ENCODE results near the gene ZNF808. TPM values are rescaled to one million over a fixed set of nuclear protein-coding genes. Genes with fewer than 3 reads are reported as not detected.
A peak's percentile ranks its signal among the peaks of the same experiment; 100 is the strongest.

ZNF808 gene
- total RNA-seq, 4 donors from 2014 or later: 16.3 to 42.6 (median 21.3) TPM

DNA sequence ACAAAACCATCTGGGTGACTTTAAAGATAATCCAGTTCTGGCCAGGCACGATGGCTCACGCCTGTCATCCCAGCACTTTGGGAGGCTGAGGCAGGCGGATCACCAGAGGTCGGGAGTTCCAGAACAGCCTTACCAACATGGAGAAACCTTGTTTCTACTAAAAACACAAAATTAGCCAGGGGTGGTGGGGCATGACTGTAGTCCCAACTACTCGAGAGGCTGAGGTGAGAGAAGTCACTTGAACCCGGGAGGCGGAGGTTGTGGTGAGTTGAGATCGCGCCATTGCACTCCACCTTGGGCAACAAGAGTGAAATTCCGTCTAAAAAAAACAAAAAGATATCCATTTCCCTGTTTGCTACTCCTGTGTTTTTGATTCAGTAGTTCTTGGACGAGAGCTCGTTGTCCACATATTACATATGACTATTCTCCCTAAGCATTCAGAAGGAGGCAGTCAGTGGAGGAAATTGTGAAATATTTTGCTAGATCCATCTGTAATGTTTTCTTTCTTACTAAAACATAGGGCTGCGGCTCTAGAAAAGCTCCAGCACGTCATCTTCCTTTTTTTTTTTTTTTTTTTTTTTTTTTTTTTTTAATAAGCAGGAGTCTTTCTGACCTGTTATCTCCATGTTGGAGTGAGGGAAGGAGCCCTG is 76.2 kb downstream of the ZNF808 start:
- DNase-seq (ENCODE audit: low spot score in 2 of 2): no peak
- Histone ChIP-seq H3K9me3 (peaks cover 0 to 29% (median 0%) of the 10 kb centered on the region in 4 donors), H3K27me3 (no peaks in the 10 kb centered on the region), H3K27ac (peak overlapping the region in 1 of 4 donors; percentile 42), H3K4me1 (peaks cover 0 to 19% (median 4%) of the 10 kb centered on the region in 4 donors), H3K4me3 (no peak overlapping the region), H3K36me3 (peaks cover 0 to 19% (median 0%) of the 10 kb centered on the region in 3 donors)
- TF ChIP-seq CTCF (IDR thresholded peaks at IDR 0.05) (no peak), EP300 (IDR thresholded peaks at IDR 0.05) (no peak), POLR2A (IDR thresholded peaks at IDR 0.05) (no peak)
- 82 to 88% methylated on average over 14 of the region's 14 CpGs for WGBS, 2 donors

Small RNA genes lying within 50 kb of the gene (small RNA-seq; reads per million reads assigned to genes)
- not detected for gene RPL39P34

Other genes starting within 250 kb of the ZNF808 start
- gene ZNF480, start 230.5 kb upstream of the ZNF808 start, total RNA-seq: 10 to 100 TPM in 1 of 4 donors, 1 to 10 TPM in 3; 3.3 to 11.8 (median 6.4) TPM
- gene ZNF610, start 191.4 kb upstream of the ZNF808 start, total RNA-seq: 1 to 10 TPM; 2.7 to 7.2 (median 3.3) TPM
- gene ZNF880, start 157.7 kb upstream of the ZNF808 start, total RNA-seq: 10 to 100 TPM; 15.6 to 43.5 (median 20.9) TPM
- 10 to 100 TPM; 26.2 to 34.8 (median 30.7) TPM for gene ZNF528, start 129.8 kb upstream of the ZNF808 start, total RNA-seq
- gene ZNF534, start 98.5 kb upstream of the ZNF808 start, total RNA-seq: 1 to 10 TPM in 2 of 4 donors, under 1 TPM in 1, not detected in 1; 0.66 to 8.4 (median 1.9) TPM
- 1 to 10 TPM in 2 of 4 donors, under 1 TPM in 1, not detected in 1; 0.98 to 2.9 (median 2.1) TPM for gene ZNF578, start 74.1 kb upstream of the ZNF808 start, total RNA-seq
- gene ZNF701, start 42.6 kb downstream of the ZNF808 start, total RNA-seq: 10 to 100 TPM; 12.8 to 28.4 (median 17.9) TPM
- gene ZNF83, start 110.7 kb downstream of the ZNF808 start, total RNA-seq: 10 to 100 TPM; 73.4 to 92.6 (median 81.7) TPM
- 10 to 100 TPM; 11.6 to 15.9 (median 13.3) TPM for gene ZNF611, start 207.4 kb downstream of the ZNF808 start, total RNA-seq

Measured in tibial nerve (tissue), 4 donors.